ENCODE results near the gene NID2. TPM values are rescaled to one million over a fixed set of nuclear protein-coding genes. Genes with fewer than 3 reads are reported as not detected.
A peak's percentile ranks its signal among the peaks of the same experiment; 100 is the strongest.

Gene NID2
- total RNA-seq, 1 donor from 2014 or later = 189 TPM

- DNase-seq (ENCODE audit: extremely low read depth, low read depth, low spot score) = no peak
Measured at GRCh38 chr14:52007211-52007610, 61.6 kb downstream of the NID2 start.

GRCh38 chr14:52006361-52006760, 62.5 kb downstream of the NID2 start:
- DNase-seq (ENCODE audit: extremely low read depth, low read depth, low spot score) = no peak

GRCh38 chr14:52005625-52006024, 63.2 kb downstream of the NID2 start:
- DNase-seq (ENCODE audit: extremely low read depth, low read depth, low spot score) = no peak

DNA sequence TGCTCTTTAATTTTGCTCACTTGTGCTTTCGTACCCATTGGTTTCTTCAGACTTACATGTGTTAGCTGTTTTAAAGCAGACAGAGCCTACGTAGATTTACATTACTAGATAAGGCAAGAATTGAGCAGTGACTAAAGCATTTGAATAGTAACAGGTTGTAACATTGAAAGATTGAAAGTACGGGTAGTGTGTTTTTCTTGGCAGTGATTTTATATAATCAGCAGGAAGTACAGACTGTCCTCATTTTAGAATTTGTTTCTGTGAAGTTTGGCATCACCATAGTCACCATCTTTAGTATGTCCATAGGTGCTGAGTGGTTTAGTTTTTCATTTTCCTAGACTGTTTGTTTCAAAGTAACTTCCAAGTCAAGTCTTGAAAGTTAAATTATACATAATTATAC, 65.5 kb downstream of the NID2 start:
- DNase-seq (ENCODE audit: extremely low read depth, low read depth, low spot score) = no peak

DNA sequence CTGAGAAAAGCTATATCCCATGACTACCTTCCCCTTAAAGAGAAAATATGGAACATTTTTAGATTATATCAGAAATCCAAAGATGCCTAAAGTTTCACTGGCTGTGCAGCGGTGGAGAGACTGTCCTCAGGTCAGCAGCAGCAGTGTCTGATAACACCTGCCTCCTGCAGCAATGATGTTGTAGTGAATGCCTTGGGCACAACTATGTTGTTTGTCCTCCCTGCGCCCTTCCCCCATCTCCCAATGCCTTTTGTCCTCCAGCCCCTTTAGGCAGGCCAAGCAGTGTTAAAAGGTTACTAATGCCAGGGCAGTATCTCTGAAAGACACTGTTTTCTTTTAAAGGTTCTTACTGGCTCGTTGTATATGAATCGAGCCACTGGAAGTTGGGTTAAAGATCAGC, 66.3 kb downstream of the NID2 start:
- no peak for DNase-seq (ENCODE audit: extremely low read depth, low read depth, low spot score)

- no peak for DNase-seq (ENCODE audit: extremely low read depth, low read depth, low spot score)
Measured at GRCh38 chr14:52000696-52001095, 68.2 kb downstream of the NID2 start.

GRCh38 chr14:52000019-52000582, 68.8 kb downstream of the NID2 start:
- no peak for DNase-seq (ENCODE audit: extremely low read depth, low read depth, low spot score)

DNA sequence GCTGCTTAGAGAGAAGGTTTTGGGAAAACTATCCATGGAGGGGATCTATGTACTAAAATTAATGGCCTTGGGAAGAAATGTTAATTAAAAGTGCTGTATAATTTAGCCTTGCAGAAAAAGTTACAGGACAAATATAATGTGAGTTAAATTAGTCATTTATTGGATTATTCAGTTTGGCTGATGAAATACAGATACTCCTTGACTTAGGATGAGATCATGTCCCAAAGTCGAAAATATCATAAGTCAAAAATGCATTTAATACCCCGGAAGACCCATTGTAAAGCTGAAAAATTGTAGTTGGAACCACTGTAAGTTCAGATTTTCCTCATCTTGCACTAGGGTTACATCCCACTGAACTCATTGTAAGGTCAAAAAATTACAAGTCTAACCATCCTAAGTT, 69.8 kb downstream of the NID2 start:
- no peak for DNase-seq (ENCODE audit: extremely low read depth, low read depth, low spot score)

GRCh38 chr14:51998348-51998747, 70.5 kb downstream of the NID2 start:
- no peak for DNase-seq (ENCODE audit: extremely low read depth, low read depth, low spot score)

DNA sequence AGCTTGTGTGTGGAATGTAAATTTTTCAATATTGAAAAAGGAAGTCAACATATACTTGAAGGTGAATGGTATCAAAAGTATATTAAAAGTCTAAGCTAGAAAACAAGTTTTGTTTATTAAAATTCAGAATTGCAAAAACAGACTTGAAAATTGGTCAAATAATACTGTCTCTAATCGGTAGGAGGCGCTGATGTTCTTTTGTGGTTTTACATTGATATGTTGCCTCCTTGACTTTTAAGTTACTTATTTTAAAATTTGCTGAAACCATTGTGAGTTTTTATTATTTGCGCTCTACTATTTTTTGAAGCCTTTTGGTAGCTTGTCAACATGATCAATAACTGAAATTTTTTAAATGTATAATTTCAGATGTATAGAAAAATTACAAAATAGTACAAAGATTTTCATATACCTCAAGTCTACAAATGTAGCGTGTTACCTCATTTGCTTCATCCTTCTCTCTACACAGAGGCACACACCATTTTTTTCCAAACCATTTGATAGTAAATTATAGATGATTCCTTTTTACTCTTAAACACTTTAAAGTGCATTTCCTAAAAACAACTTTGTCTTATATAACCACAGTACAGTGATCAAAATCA, 72.6 kb downstream of the NID2 start:
- peak; percentile 37 for DNase-seq (ENCODE audit: extremely low read depth, low read depth, low spot score)

- DNase-seq (ENCODE audit: extremely low read depth, low read depth, low spot score) = no peak
Measured at GRCh38 chr14:51993285-51993920, 75.5 kb downstream of the NID2 start.

GRCh38 chr14:51990488-51990887, 78.4 kb downstream of the NID2 start:
- DNase-seq (ENCODE audit: extremely low read depth, low read depth, low spot score) = no peak

DNA sequence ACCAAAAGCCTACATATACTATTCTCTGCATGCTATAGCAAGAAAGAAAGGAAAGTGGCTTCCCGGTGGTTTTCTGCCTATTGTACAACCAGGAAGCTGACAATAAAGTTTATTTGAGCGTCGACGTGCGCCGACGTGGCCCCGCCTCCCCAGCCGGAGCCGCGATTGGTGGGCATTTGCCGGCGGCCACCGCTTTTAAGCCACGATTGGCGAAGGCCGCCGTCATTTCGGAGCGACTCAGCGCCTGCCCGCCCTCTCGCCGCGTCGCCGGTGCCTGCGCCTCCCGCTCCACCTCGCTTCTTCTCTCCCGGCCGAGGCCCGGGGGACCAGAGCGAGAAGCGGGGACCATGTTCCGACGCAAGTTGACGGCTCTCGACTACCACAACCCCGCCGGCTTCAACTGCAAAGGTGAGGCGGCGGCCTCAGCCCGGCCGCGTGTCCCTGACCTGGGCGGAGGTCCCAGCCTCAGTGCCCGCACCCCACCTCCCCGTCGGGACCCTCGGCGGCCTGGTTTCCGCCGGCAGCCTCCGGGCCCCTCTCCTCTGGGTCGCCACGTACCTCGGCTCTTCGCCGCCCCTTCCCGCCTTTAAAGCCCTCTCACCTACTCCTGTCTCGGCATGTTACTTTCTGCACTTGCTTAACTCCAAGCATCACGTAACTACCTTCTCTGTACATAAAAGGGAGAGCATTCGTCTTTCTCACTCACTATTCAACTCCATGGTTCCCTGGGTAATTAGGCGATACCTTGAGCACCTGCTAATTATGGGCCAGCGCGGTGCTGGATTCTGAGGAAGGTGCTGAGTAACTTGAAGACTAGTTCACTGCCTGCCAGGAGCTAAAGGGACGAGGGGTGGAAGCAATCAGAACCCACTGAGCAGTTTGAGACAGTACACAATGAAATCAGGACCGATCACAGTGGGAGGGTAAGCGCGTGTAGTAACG, 79.3 kb downstream of the NID2 start, which contains the start of gene RTRAF:
RTRAF (plus strand) TSS at position 254 of the 942 bp plus-strand sequence; CDS start at position 348, 94 bp downstream.
- DNase-seq (ENCODE audit: extremely low read depth, low read depth, low spot score) = peak; percentile 39

GRCh38 chr14:51988221-51988620, 80.6 kb downstream of the NID2 start:
- no peak for DNase-seq (ENCODE audit: extremely low read depth, low read depth, low spot score)

DNA sequence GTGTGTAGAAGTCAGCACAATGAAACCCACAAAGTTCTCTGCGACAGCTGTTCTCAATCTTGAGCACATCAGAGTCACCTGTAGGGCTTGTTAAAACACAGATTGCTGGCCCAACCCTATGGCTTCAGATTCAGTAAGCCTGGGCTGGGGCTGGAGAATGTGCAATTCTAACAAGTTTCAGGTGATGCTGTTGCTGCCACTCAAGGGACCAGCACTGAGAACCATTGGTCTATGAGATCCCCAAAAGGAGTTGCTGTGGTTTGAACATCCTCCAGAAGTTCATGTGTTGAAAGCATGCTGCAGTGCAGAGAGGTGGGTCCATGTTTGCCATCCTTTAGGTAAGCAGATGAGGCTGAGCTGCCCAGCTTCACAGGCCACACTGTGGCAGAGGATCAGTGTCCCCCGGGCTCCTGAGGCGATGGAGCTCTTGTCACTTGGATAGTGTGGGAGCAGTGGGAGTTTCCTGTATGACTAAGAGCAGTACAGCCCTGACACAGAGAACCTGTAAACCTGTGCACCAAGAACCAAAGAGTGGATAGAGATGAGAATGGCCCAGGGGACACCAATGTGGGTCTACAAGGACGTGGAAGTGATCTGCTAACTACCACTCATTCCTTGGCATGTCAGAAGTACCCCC, 87.5 kb downstream of the NID2 start:
- no peak for DNase-seq (ENCODE audit: extremely low read depth, low read depth, low spot score)

DNA sequence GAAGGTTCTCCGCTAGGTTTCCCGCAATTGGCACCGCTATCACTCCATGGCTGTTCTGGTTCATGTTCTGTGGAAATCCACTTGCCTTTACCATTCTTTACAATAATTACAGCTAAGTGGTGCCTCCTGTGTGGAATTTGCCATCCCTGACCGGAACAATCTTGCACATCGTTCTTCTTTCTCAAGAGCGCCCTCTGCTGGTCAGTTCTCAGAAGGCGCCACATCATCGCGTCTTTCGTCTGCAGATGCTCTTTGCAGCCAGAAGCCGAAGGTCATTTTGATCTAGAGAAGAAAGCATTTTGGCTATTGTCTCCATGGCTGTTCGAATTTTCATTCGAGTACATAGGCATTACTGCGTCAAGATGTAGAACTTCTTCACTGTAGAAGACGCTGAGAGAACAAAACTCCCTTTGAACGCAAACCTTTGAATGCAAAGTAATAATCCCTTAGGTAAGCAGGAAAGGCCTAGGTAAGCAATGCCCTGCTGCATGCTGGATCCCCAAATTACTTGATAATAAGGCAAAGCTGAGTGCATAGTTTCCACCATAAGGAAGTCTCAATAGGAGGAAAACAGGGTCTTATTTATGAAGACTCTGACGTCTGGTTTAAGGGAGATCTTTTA, 89.7 kb downstream of the NID2 start:
- DNase-seq (ENCODE audit: extremely low read depth, low read depth, low spot score) = no peak

DNA sequence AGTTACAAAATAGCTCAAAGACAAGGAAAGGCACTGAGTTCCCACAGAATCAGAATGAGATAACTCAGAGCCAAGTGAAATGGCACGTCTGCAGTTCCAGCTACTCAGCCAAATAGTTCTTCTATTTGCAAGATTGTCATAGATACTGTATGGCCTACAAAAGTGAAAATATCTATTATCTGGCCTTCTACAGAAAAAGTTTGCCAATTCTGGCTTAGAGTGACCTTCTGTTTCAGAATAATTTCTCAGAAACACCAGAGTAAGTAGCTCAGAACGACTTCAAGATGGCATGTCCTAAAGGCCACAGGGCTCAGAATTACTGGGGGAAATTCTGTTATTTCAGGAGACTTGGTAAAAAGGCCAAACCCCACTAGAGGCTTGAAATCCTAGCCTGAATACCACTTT, 90.2 kb downstream of the NID2 start:
- no peak for DNase-seq (ENCODE audit: extremely low read depth, low read depth, low spot score)

GRCh38 chr14:51977075-51977474, 91.8 kb downstream of the NID2 start:
- DNase-seq (ENCODE audit: extremely low read depth, low read depth, low spot score) = no peak

- DNase-seq (ENCODE audit: extremely low read depth, low read depth, low spot score) = no peak
Measured at GRCh38 chr14:51972566-51972965, 96.3 kb downstream of the NID2 start.

DNA sequence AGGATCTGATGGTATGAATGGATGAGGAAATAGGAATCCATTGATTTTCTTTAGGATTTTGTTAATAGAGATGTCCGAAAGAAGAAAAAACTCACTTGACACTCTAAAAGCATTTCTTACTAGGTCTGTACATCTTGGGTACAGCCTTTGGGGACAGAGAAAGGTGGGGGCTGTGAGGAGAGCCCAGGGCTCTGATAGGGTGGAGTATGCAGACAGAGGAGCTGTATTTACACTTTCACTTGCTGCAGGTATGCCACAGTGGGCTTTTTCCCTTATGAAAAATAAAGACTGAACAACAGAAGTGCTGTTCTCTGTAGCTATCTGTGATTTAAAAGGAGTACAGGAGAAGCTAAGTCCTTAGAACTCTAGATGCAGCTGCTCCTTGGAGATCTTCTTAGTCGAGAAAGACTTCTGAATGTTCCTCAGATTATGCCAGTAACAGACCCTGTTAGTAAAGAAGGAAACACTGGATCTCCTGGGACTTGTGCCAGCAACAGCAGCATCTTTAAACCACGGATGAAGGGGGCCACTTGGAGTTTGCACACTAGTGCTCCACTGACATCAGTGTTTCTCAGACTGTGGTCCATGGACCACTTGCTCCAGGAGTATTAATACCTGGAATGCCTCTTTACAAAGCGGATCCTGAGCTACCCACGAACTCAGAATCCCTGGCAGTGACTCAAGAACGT, 98.9 kb downstream of the NID2 start:
- no peak for DNase-seq (ENCODE audit: extremely low read depth, low read depth, low spot score)

All from glomerular endothelial cell (primary cell).